ENCODE measurements around the gene DCAKD.

Gene DCAKD

GRCh38 chr17:44978807-44979206, 72.6 kb downstream of the DCAKD start:
- H3K27ac ChIP-seq: no peak overlapping the region
- TF ChIP-seq CTCF (IDR thresholded peaks at IDR 0.05): no peak
- H3K9me3 ChIP-seq: no peaks in the 10 kb centered on the region
- H3K4me1 ChIP-seq (ENCODE audit: control insufficient read depth in 1 of 2, insufficient read depth in 1 of 2, low read depth in 1 of 2, low read length in 1 of 2): no peaks in the 10 kb centered on the region
- H3K36me3 ChIP-seq: no peaks in the 10 kb centered on the region
- H3K27me3 ChIP-seq: peaks cover 98% of the 10 kb centered on the region
- no peak overlapping the region for H3K4me3 ChIP-seq (ENCODE audit: low read depth in 1 of 2, low read length in 1 of 2)

- Histone ChIP-seq H3K27me3 (peaks cover 100% of the 10 kb centered on the region), H3K27ac (no peak overlapping the region), H3K9me3 (no peaks in the 10 kb centered on the region), H3K4me3 (ENCODE audit: low read depth in 1 of 2, low read length in 1 of 2) (no peak overlapping the region), H3K36me3 (no peaks in the 10 kb centered on the region), H3K4me1 (ENCODE audit: control insufficient read depth in 1 of 2, insufficient read depth in 1 of 2, low read depth in 1 of 2, low read length in 1 of 2) (no peaks in the 10 kb centered on the region)
- TF ChIP-seq CTCF (IDR thresholded peaks at IDR 0.05): no peak
Measured at GRCh38 chr17:44977814-44978550, 73.5 kb downstream of the DCAKD start.

GRCh38 chr17:44977065-44977464, 74.4 kb downstream of the DCAKD start:
- no peak overlapping the region for H3K27ac ChIP-seq
- H3K9me3 ChIP-seq: no peaks in the 10 kb centered on the region
- H3K36me3 ChIP-seq: no peaks in the 10 kb centered on the region
- no peaks in the 10 kb centered on the region for H3K4me1 ChIP-seq (ENCODE audit: control insufficient read depth in 1 of 2, insufficient read depth in 1 of 2, low read depth in 1 of 2, low read length in 1 of 2)
- TF ChIP-seq CTCF (IDR thresholded peaks at IDR 0.05): no peak
- H3K27me3 ChIP-seq: peaks cover 100% of the 10 kb centered on the region
- no peak overlapping the region for H3K4me3 ChIP-seq (ENCODE audit: low read depth in 1 of 2, low read length in 1 of 2)

- no peak overlapping the region for H3K4me3 ChIP-seq (ENCODE audit: low read depth in 1 of 2, low read length in 1 of 2)
- no peak for TF ChIP-seq CTCF (IDR thresholded peaks at IDR 0.05)
- H3K27me3 ChIP-seq: peaks cover 100% of the 10 kb centered on the region
- no peaks in the 10 kb centered on the region for H3K9me3 ChIP-seq
- no peaks in the 10 kb centered on the region for H3K36me3 ChIP-seq
- no peak overlapping the region for H3K27ac ChIP-seq
- H3K4me1 ChIP-seq (ENCODE audit: control insufficient read depth in 1 of 2, insufficient read depth in 1 of 2, low read depth in 1 of 2, low read length in 1 of 2): no peaks in the 10 kb centered on the region
Measured at GRCh38 chr17:44976206-44976605, 75.2 kb downstream of the DCAKD start.
